ENCODE measurements around the gene MELTF.

MELTF gene

DNA sequence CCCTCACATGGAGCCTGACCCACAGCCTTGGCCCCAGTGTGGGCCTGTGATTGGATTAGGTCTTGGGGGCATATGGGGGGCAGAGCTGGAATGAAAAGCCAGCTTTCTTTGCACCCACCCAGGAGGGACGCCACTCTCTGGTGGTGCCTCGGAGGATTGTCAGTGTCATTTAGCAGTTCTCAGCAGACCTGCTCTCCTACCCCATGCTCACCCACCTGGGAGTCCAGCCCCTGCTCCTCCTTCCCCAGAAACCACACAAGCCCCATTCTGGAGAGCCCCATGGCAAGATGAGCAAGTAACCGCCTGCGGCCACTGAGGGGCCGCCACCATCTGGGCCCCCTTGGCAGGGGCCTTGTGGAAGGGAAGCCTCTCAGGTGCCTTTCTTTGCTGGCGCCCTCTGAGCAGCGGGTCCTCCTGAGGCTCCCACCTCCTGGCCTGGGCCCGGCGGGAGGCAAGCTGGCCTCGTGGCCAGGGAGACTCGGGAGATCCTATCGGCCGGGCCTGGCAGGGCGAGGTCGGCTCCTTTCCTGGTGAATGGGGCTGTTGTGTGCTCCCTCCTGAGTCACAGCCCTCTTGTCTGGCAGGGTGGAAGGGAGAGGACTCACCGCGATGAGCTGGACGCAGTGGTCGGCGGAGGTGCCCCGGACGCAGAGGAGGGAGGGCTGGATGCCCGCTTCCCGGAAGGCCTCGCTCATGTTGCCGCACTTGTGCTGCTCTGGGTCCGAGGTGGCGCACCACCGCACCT, 2.3 kb downstream of the MELTF start:
- no peak for DNase-seq (ENCODE audit: low read depth in 2 of 3, low spot score in 2 of 3)

DNA sequence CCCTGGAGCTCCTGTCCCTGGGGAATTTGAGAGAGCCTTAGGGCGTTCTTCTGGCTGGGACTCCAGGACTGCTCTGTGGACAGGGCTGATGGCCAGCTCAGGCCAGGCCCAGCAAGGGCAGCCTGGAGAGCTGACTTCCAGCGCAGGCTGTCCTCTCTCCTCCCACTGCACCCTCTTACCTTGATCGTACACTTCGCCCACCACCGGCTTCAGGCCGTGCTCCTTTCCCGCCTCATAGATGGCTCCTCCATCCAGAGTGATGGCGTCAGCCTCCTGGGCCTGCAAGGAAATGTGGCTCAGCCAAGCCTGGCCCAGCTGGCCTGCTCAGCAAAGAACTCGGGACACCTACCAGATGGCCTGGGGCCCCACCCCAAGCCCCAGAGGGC, 3.1 kb downstream of the MELTF start:
- no peak for DNase-seq (ENCODE audit: low read depth in 2 of 3, low spot score in 2 of 3)

- DNase-seq (ENCODE audit: low read depth in 2 of 3, low spot score in 2 of 3), result no peak
Measured at GRCh38 chr3:197025736-197026480, 3.7 kb downstream of the MELTF start.

GRCh38 chr3:197024881-197025735, 4.5 kb downstream of the MELTF start:
- DNase-seq (ENCODE audit: low read depth in 2 of 3, low spot score in 2 of 3), result no peak

DNA sequence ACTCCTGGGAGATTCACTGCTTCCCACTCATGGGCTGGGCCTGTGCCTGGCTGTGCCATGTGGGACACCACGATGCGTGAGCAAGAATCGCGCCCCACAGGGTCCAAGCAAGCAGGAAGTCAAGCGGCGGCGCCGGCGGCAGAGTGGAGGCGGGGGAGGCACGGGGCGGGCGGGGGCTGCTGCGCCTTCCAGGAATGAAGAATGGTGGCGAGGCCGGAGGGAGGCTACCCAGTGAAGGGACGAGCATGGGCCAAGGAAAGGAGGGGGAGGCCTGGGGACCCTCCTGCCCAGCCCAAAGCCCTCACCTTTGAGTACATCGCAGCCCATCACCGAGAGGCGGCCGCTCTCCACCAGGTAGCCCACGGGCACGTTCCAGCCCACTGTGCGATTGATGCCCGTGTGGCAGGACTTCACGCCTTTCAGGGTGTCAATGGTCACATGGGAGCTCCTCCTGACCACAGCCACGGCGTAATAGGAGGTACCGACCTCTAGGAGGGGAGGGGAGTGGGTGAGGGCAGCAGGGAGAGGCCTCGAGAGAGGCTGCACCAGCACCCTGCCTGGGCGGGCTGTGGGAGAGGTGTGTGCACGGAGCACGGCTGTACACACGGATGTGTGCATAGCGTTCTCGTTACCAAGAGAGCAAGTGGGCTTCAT, 5.5 kb downstream of the MELTF start:
- DNase-seq (ENCODE audit: low read depth in 2 of 3, low spot score in 2 of 3), result no peak

DNA sequence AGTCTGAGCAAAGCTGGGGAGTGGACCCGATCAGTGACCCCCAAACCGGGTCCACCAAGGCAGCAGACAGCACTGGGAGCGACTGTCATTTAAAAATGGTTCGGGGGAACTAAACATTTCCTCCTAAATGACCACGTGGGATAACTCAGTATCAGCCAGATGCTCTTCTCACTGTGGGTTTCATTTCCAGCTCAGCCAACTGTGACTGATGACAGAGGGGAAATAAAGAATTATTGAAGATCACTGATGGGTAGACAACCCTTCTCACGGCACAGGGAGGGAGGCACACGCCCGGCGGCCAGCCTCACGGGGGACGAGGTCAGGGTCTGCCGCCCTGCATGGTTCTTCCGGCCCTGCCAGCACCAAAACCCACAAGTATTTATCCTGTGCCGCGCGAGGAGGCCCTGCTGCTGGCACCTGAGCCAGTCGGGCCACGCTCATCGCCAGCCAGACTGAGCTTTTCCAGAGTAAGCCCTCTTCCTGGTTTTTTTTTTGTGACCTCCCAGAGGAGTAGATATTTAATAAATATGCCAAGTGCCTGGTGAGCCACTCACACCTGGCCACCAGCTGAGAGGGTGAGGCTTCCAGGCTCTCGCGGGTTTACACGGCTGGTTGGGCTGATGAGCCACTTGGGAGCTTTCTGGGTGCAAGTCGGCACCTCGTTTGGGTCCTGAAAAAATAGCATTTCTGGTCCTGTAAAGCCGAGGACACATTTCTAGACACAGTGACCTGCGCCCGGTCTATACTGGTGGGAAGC, 6.2 kb downstream of the MELTF start:
- DNase-seq (ENCODE audit: low read depth in 2 of 3, low spot score in 2 of 3), result no peak

GRCh38 chr3:197022405-197023231, 7.0 kb downstream of the MELTF start:
- no peak for DNase-seq (ENCODE audit: low read depth in 2 of 3, low spot score in 2 of 3)

DNA sequence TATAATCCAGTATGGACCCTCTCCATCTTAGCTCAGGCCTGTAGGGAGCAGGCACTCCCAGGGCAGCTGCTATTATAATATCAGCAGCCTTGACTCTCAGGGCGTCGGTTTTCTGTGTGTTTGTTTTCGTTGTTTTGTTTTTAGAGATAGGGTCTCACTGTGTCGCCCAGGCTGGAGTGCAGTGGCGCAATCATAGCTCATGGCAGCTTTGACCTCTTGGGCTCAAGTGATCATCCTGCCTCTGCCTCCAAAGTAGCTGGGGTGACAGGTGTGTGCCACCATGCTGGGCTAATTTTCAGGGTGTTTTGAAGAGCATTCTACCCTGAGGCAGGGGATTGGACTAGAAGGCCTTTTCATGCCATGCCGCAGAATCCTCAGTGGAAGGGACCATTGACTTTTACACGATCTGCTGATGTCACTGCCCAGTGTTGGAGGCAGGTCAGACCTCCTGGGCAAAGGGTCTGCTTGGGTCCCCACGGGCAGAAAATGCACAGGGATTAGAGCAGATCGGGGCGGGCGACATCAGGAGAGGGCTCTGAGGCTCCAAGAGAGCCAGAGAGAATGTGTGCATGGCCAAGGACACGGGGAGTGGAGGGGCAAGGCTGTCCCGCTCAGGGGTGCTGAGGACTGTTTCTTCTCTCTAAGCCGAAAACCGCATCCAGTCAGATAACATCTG, 7.8 kb downstream of the MELTF start:
- no peak for DNase-seq (ENCODE audit: low read depth in 2 of 3, low spot score in 2 of 3)

DNA sequence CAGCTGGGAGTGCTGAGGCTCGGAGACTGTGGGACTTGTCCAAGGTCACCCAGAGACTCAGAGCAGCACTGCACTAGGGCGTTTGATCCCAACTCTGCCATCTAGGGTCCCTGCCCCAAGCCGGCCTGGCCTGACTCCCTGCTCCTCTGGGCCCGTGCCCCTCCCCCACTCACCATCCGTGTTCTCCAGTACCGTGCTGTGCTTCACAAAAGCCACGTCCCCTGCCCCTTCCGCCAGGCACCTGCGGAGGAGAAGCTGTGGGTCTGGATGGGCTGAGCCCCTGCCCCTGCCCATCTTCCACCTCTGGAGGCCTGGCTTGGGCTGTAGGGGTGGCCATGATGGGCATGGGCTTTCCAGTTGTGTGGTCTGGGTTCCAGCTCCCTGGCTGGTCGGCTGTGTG, 8.4 kb downstream of the MELTF start:
- no peak for DNase-seq (ENCODE audit: low read depth in 2 of 3, low spot score in 2 of 3)

GRCh38 chr3:197019535-197019934, 10.1 kb downstream of the MELTF start:
- no peak for DNase-seq (ENCODE audit: low read depth in 2 of 3, low spot score in 2 of 3)

GRCh38 chr3:197019021-197019420, 10.6 kb downstream of the MELTF start:
- DNase-seq (ENCODE audit: low read depth in 2 of 3, low spot score in 2 of 3), result no peak

- no peak for DNase-seq (ENCODE audit: low read depth in 2 of 3, low spot score in 2 of 3)
Measured at GRCh38 chr3:197017003-197017402, 12.6 kb downstream of the MELTF start.

- DNase-seq (ENCODE audit: low read depth in 2 of 3, low spot score in 2 of 3), result no peak
Measured at GRCh38 chr3:197015790-197016736, 13.6 kb downstream of the MELTF start.

DNA sequence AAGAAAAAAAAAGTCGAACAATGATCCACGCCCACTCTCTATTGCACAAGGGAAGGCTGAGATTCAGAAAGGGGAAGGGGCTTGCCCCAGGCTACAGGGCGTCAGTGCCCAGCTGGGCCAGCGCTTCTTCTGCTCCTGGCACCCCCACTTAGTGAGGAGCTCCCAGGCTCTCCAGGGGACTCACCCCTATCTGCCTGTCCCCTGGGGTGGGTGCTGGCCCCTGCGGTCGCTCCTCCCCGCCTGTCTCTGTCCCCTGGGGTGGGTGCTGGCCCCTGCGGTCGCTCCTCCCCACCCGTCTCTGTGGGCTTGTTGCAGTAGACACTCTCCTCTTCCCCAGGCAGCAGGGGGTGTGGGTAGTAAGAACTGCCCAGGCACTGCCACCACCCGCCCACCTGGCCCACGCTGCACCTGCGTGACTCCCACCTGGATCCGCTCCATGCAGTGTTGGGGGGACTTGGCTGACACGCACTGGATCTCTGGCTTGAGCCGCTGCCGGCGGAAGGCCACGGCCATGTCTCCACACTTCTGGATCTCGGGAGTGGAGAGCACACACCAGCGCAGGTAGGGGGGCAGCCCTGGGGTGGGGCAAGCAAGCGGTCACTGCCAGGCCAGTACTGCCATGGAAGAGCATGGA, 14.6 kb downstream of the MELTF start:
- DNase-seq (ENCODE audit: low read depth in 2 of 3, low spot score in 2 of 3), result no peak

DNA sequence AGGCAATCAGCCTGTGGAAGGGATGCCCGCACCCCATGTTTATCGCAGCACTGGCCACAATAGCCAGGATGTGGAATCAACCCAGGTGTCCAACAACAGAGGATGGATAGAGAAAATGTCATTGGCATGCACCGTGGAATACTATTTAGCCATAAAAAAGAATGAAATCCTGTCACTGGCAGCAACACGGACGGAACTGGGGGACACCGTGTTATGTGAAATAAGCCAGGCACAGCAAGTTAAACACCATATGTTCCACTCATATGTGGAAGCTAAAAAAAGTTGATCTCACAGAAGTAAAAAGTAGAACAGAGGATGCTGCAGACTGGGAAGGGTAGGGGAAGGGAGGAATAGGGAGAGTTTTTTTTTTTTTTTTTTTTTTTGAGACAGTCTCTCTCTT, 15.6 kb downstream of the MELTF start:
- DNase-seq (ENCODE audit: low read depth in 2 of 3, low spot score in 2 of 3), result no peak

DNA sequence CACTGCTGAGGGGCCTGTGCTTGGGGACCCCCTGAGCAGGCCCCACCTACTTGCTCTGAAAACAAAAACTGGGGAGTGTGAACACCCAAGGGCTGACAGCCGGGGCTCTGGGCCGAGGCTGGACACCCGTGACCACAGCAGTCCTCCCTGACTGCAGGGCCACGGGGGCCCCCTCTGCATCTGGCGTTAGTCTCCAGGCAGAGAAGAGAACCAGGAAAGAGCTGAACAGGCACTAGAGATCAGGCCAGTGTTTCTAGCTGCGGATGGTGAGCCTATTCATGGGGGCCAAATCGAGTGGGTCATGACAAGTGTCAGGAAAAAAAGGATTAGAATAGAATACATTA, 17.1 kb downstream of the MELTF start:
- DNase-seq (ENCODE audit: low read depth in 2 of 3, low spot score in 2 of 3), result no peak

- no peak for DNase-seq (ENCODE audit: low read depth in 2 of 3, low spot score in 2 of 3)
Measured at GRCh38 chr3:197011780-197012539, 17.7 kb downstream of the MELTF start.
